ENCODE data around the gene TCTN3. TPM values are rescaled to one million over a fixed set of nuclear protein-coding genes. Genes with fewer than 3 reads are reported as not detected.
"Not testable (repeated sequence)": the region's sequence is repeated elsewhere in the genome, so short reads cannot be mapped to it uniquely, and the experiment has no call there.

TCTN3 gene
- total and polyA plus RNA-seq, 7 experiments from 2014 or later = 16.2 to 60.7 (median 22.8) TPM

- Histone ChIP-seq H3K36me3 (ENCODE audit: control insufficient read depth in 2 of 3, insufficient read depth in 3 of 3, low read length in 3 of 3) (peaks cover 7 to 57% (median 15%) of the 10 kb centered on the region in 3 experiments), H3K4me1 (ENCODE audit: control insufficient read depth in 2 of 2, insufficient read depth in 2 of 2, low read length in 2 of 2) (no peaks in the 10 kb centered on the region), H3K27me3 (ENCODE audit: control insufficient read depth in 2 of 2, insufficient read depth in 2 of 2, low read length in 2 of 2) (no peaks in the 10 kb centered on the region), H3K27ac (ENCODE audit: low read depth, low read length) (no peak overlapping the region), H3K9me3 (ENCODE audit: control insufficient read depth in 2 of 3, low read length in 3 of 3) (no peaks in the 10 kb centered on the region), H3K4me3 (ENCODE audit: low read length) (no peak overlapping the region)
- intact Hi-C loops (cut with micrococcal nuclease) = no loop called here
- no peaks in the 10 kb centered on the region for H3K9me3 Mint-ChIP-seq
- no peak overlapping the region for H3K4me3 Mint-ChIP-seq
- CTCF ChIA-PET = no interaction called here
- POLR2A ChIA-PET = no interaction called here
- no peak for DNase-seq
- H3K36me3 Mint-ChIP-seq = peaks cover 23 to 78% (median 36%) of the 10 kb centered on the region in 5 donors
- no peaks in the 10 kb centered on the region for H3K27me3 Mint-ChIP-seq
- peaks cover 0 to 9% (median 0%) of the 10 kb centered on the region in 7 donors for H3K4me1 Mint-ChIP-seq
- H3K27ac Mint-ChIP-seq = no peak overlapping the region
- ATAC-seq = no peak
Observed at GRCh38 chr10:95628786-95629185, 64.9 kb downstream of the TCTN3 start.

DNA sequence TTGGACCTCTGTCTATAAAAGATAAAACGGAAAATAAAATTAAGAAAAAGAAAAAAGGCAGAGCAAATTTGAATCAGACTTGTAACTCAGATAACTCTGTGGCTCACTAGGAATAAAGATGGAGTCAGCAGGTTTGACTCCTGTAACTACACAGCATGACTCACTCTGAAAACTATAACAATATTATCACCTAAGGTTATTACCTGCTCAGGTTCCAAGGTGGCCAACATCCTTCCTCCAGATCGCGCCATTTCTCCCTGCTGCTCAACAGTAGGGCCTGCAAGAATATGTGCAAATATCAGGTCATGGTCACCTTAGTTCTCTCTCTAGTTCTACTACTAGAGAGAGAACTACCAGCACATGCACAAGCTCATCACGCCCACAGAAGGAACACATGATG lies 67.2 kb downstream of the TCTN3 start:
- Mint-ChIP-seq H3K27ac (no peak overlapping the region), H3K9me3 (no peaks in the 10 kb centered on the region), H3K36me3 (peaks cover 16 to 64% (median 26%) of the 10 kb centered on the region in 5 donors), H3K4me3 (no peak overlapping the region), H3K27me3 (no peaks in the 10 kb centered on the region), H3K4me1 (peaks cover 0 to 9% (median 0%) of the 10 kb centered on the region in 7 donors)
- DNase-seq (no peak), ATAC-seq (no peak)
- Histone ChIP-seq H3K4me3 (ENCODE audit: low read length) (no peak overlapping the region), H3K4me1 (ENCODE audit: control insufficient read depth in 2 of 2, insufficient read depth in 2 of 2, low read length in 2 of 2) (no peaks in the 10 kb centered on the region), H3K27ac (ENCODE audit: low read depth, low read length) (no peak overlapping the region), H3K9me3 (ENCODE audit: control insufficient read depth in 2 of 3, low read length in 3 of 3) (no peaks in the 10 kb centered on the region), H3K27me3 (ENCODE audit: control insufficient read depth in 2 of 2, insufficient read depth in 2 of 2, low read length in 2 of 2) (no peaks in the 10 kb centered on the region), H3K36me3 (ENCODE audit: control insufficient read depth in 2 of 3, insufficient read depth in 3 of 3, low read length in 3 of 3) (peaks cover 5 to 41% (median 7%) of the 10 kb centered on the region in 3 experiments)
- ChIA-PET CTCF (no interaction called here), POLR2A (no interaction called here)
- intact Hi-C loops (cut with micrococcal nuclease) = no loop called here

- intact Hi-C loops (cut with micrococcal nuclease); POLR2A ChIA-PET; H3K27me3 ChIP-seq (ENCODE audit: control insufficient read depth in 2 of 2, insufficient read depth in 2 of 2, low read length in 2 of 2); H3K4me3 ChIP-seq (ENCODE audit: low read length); H3K4me1 Mint-ChIP-seq; H3K27ac ChIP-seq (ENCODE audit: low read depth, low read length); H3K9me3 ChIP-seq (ENCODE audit: control insufficient read depth in 2 of 3, low read length in 3 of 3); ATAC-seq; H3K4me1 ChIP-seq (ENCODE audit: control insufficient read depth in 2 of 2, insufficient read depth in 2 of 2, low read length in 2 of 2); DNase-seq; H3K4me3 Mint-ChIP-seq; H3K27me3 Mint-ChIP-seq; H3K27ac Mint-ChIP-seq; H3K9me3 Mint-ChIP-seq: not testable (repeated sequence)
- peaks cover 0 to 54% (median 5%) of the 10 kb centered on the region in 3 experiments for H3K36me3 ChIP-seq (ENCODE audit: control insufficient read depth in 2 of 3, insufficient read depth in 3 of 3, low read length in 3 of 3)
- CTCF ChIA-PET = interaction anchor here (0.6 kb wide), 1 partner anchor 252 kb away, joined by 3 read pairs; no protein-coding TSS in a partner anchor
- peaks cover 18 to 73% (median 48%) of the 10 kb centered on the region in 5 donors for H3K36me3 Mint-ChIP-seq
Observed at GRCh38 chr10:95620415-95620814, 73.3 kb downstream of the TCTN3 start.

DNA sequence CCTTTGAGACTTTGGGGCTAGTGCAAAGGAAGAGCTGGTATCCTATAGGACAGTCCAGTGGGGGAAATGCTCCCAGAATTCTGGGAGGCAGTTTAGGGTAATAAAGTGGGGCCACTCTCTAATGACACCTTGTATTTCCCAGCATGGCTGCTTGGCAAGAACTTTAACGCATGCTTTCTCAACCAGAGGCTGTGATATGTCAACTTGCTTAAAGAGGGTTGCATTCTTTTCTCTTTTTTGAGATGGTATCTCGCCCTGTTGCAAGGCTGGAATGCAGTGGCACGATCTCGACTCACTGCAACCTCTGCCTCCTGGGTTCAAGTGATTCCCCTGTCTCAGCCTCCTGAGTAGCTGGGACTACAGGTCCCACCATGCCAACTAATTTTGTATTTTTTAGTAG lies 75.6 kb downstream of the TCTN3 start:
- ChIA-PET POLR2A (no interaction called here), CTCF (no interaction called here)
- Mint-ChIP-seq H3K36me3 (peaks cover 33 to 76% (median 47%) of the 10 kb centered on the region in 5 donors), H3K4me3 (no peak overlapping the region), H3K9me3 (peaks cover 0 to 3% (median 0%) of the 10 kb centered on the region in 11 donors), H3K27me3 (no peaks in the 10 kb centered on the region), H3K27ac (no peak overlapping the region), H3K4me1 (no peaks in the 10 kb centered on the region)
- Histone ChIP-seq H3K4me3 (ENCODE audit: low read length) (no peak overlapping the region), H3K4me1 (ENCODE audit: control insufficient read depth in 2 of 2, insufficient read depth in 2 of 2, low read length in 2 of 2) (no peaks in the 10 kb centered on the region), H3K27me3 (ENCODE audit: control insufficient read depth in 2 of 2, insufficient read depth in 2 of 2, low read length in 2 of 2) (no peaks in the 10 kb centered on the region), H3K9me3 (ENCODE audit: control insufficient read depth in 2 of 3, low read length in 3 of 3) (no peaks in the 10 kb centered on the region), H3K36me3 (ENCODE audit: control insufficient read depth in 2 of 3, insufficient read depth in 3 of 3, low read length in 3 of 3) (peaks cover 5 to 67% (median 9%) of the 10 kb centered on the region in 3 experiments), H3K27ac (ENCODE audit: low read depth, low read length) (no peak overlapping the region)
- no peak for DNase-seq
- no peak for ATAC-seq
- intact Hi-C loops (cut with micrococcal nuclease) = no loop called here

GRCh38 chr10:95616446-95616845 lies 77.3 kb downstream of the TCTN3 start:
- H3K4me1 Mint-ChIP-seq = no peaks in the 10 kb centered on the region
- DNase-seq (no peak), ATAC-seq (no peak)
- H3K4me3 Mint-ChIP-seq = no peak overlapping the region
- no peaks in the 10 kb centered on the region for H3K27me3 ChIP-seq (ENCODE audit: control insufficient read depth in 2 of 2, insufficient read depth in 2 of 2, low read length in 2 of 2)
- intact Hi-C loops (cut with micrococcal nuclease) = no loop called here
- H3K9me3 Mint-ChIP-seq = peaks cover 0 to 3% (median 0%) of the 10 kb centered on the region in 11 donors
- no peaks in the 10 kb centered on the region for H3K9me3 ChIP-seq (ENCODE audit: control insufficient read depth in 2 of 3, low read length in 3 of 3)
- ChIA-PET CTCF (no interaction called here), POLR2A (no interaction called here)
- peaks cover 33 to 81% (median 51%) of the 10 kb centered on the region in 5 donors for H3K36me3 Mint-ChIP-seq
- H3K4me1 ChIP-seq (ENCODE audit: control insufficient read depth in 2 of 2, insufficient read depth in 2 of 2, low read length in 2 of 2) = no peaks in the 10 kb centered on the region
- peaks cover 5 to 78% (median 9%) of the 10 kb centered on the region in 3 experiments for H3K36me3 ChIP-seq (ENCODE audit: control insufficient read depth in 2 of 3, insufficient read depth in 3 of 3, low read length in 3 of 3)
- H3K4me3 ChIP-seq (ENCODE audit: low read length) = no peak overlapping the region
- no peaks in the 10 kb centered on the region for H3K27me3 Mint-ChIP-seq
- no peak overlapping the region for H3K27ac Mint-ChIP-seq
- H3K27ac ChIP-seq (ENCODE audit: low read depth, low read length) = no peak overlapping the region

Other genes starting within 250 kb of the TCTN3 start
- gene SORBS1, start 132.6 kb downstream of the TCTN3 start, total RNA-seq = 1 to 10 TPM in 3 of 5 experiments, under 1 TPM in 2; 0.58 to 1.9 (median 1.4) TPM
- gene SORBS1, start 132.6 kb downstream of the TCTN3 start, polyA plus RNA-seq = under 1 TPM; 0.75 to 0.79 TPM
- 10 to 100 TPM; 15.0 to 73.8 (median 26.0) TPM for gene ALDH18A1, start 37.2 kb downstream of the TCTN3 start, total RNA-seq
- 10 to 100 TPM; 51.9 to 62.4 TPM for gene ALDH18A1, start 37.2 kb downstream of the TCTN3 start, polyA plus RNA-seq
- 10 to 100 TPM in 2 of 5 experiments, 1 to 10 TPM in 2, under 1 TPM in 1; 0.89 to 28.2 (median 5.0) TPM for gene ENTPD1, start 62.2 kb upstream of the TCTN3 start, total RNA-seq
- gene ENTPD1, start 62.2 kb upstream of the TCTN3 start, polyA plus RNA-seq = under 1 TPM; 0.21 to 0.48 TPM
- under 1 TPM in 2 of 5 experiments, not detected in 3; 0.64 to 0.99 TPM for gene CC2D2B, start 214.0 kb upstream of the TCTN3 start, total RNA-seq
- not detected for gene CC2D2B, start 214.0 kb upstream of the TCTN3 start, polyA plus RNA-seq